ENCODE data around the gene STX16. TPM values are rescaled to one million over a fixed set of nuclear protein-coding genes. Genes with fewer than 3 reads are reported as not detected.

STX16 gene
- total and polyA plus RNA-seq, 8 donors = 50.4 to 105 (median 95.0) TPM

DNA sequence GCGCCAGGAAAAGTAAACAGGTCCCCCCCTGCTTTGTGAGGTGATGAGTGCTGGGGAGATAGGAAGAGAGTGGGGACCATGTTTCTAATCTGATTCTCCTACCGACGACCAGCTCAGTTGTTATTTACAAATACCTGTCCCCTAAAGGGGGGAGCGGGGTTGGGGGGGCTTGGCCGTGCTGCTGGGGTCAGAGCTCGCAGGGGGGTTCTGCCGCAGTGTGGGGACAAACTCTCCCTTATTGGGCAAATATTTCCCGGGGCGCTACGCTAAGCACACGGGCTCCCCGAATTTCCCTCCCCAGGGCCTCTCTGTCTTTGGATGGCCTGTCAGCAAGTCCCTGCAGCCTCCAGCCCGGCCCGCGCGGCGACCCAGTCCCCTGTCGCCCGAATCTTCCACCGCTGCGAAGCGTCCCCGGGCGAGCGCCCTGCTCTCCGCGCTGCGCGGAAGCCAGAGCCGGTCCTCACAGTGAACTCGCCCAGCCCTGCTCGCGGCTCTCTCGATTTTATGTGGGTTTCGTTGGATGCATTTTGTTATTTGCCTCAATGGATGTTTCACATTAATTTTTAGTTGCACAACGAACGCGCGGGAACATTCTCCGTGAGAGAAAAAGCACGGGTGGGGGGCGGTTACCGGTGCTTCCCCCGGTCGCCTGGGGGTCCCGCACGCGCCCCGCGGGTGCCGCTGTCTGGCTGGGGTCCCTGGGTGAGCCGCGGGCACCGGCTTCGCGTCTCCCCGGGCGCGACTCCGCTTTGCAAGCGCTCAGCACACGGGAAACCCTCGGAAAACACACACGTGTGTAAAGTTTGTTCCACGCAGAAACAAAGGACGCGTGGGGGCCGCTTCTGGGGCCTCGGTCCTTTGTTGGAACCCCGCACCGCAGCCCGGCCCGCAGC lies 1.5 kb upstream of the STX16 start:
- no peaks in the 10 kb centered on the region for H3K36me3 ChIP-seq
- DNase-seq = peak in 2 of 4 donors; percentile 22 to 88
- TF ChIP-seq, protein P1, sequence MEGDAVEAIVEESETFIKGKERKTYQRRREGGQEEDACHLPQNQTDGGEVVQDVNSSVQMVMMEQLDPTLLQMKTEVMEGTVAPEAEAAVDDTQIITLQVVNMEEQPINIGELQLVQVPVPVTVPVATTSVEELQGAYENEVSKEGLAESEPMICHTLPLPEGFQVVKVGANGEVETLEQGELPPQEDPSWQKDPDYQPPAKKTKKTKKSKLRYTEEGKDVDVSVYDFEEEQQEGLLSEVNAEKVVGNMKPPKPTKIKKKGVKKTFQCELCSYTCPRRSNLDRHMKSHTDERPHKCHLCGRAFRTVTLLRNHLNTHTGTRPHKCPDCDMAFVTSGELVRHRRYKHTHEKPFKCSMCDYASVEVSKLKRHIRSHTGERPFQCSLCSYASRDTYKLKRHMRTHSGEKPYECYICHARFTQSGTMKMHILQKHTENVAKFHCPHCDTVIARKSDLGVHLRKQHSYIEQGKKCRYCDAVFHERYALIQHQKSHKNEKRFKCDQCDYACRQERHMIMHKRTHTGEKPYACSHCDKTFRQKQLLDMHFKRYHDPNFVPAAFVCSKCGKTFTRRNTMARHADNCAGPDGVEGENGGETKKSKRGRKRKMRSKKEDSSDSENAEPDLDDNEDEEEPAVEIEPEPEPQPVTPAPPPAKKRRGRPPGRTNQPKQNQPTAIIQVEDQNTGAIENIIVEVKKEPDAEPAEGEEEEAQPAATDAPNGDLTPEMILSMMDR (IDR thresholded peaks at IDR 0.05) = no peak
- no peaks in the 10 kb centered on the region for H3K9me3 ChIP-seq
- intact Hi-C loops (cut with DNase I) = loop anchor here in 1 of 2 donors (10.0 kb wide), 1 partner anchor 415 kb away; no protein-coding TSS in a partner anchor
- H3K27me3 ChIP-seq = peaks cover 0 to 8% of the 10 kb centered on the region in 2 donors
- peaks cover 20 to 27% of the 10 kb centered on the region in 2 donors for H3K4me1 ChIP-seq
- peak overlapping the region; percentile 83 to 97 for H3K4me3 ChIP-seq
- peak overlapping the region; percentile 94 to 95 for H3K27ac ChIP-seq
- no peak for ATAC-seq

DNA sequence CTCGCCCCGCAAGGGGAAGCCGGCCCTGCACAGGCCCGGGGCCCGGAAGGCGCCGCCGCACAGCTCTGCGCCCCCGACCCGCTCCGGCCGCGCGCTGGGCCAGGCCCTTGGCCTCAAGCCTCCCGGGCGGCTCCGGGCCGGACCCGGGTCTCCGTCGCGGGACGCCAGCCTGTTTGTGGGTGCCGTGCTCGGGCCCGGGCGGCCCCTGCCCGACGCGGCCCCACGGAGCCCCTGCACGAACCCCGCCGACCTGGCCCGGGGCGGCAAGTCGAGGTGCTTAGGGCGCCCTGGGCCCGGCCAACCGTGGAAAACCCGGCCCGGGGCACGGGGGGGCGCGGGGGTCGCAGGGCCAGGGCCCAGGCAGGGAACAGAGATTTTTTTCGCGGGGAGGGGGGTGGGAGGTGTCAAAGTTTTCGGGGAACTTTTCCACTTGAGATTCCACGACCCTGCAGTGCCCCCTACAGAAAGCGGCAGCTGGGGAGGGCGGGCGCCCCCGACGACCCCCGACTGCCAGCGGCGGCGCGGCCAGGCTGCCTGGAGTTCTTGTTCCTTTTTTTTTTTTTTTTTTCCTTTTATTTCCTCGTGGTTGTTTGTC lies 805 bp upstream of the STX16 start:
- peaks cover 0 to 8% of the 10 kb centered on the region in 2 donors for H3K27me3 ChIP-seq
- peak; percentile 15 for ATAC-seq

DNA sequence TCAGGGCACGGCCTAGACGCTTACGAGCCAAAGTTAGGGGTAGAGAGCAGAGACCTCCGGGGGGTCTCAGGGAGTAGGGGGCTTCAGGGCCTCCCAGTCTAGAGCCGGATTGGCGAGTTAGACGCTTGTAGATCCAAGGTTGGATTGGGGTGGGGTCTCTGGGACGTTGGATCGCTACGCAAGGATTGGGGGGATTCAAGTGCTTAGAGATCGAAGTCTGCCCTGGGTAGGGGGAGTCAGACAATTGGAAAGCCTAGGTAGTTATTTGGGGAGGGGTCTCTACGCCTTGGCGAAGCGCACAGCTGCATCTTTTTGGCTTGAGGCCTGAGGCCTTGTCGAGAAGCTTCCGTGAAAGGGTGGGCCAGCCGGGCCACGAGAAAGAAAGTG lies 469 bp downstream of the STX16 start:
- TF ChIP-seq, protein P1 (IDR thresholded peaks at IDR 0.05) = no peak
- ATAC-seq (no peak), DNase-seq (peak in 2 of 4 donors; percentile 87 to 93)
- H3K4me3 ChIP-seq = peak overlapping the region; percentile 83 to 97
- H3K36me3 ChIP-seq = no peaks in the 10 kb centered on the region
- H3K9me3 ChIP-seq = no peaks in the 10 kb centered on the region
- H3K27ac ChIP-seq = peak overlapping the region; percentile 94 to 95
- intact Hi-C loops (cut with DNase I) = no loop called here
- peaks cover 23 to 47% of the 10 kb centered on the region in 2 donors for H3K4me1 ChIP-seq
- H3K27me3 ChIP-seq = peaks cover 0 to 8% of the 10 kb centered on the region in 2 donors

More for the DNA sequence above, 805 bp upstream of the STX16 start:
- Histone ChIP-seq H3K4me3 (peak overlapping the region; percentile 83 to 97), H3K27ac (peak overlapping the region; percentile 94 to 95), H3K36me3 (no peaks in the 10 kb centered on the region), H3K4me1 (peaks cover 23 to 34% of the 10 kb centered on the region in 2 donors), H3K9me3 (no peaks in the 10 kb centered on the region)
- intact Hi-C loops (cut with DNase I) = no loop called here
- peak in 3 of 4 donors; percentile 16 to 88 (median 44) for DNase-seq
- TF ChIP-seq, protein P1 (IDR thresholded peaks at IDR 0.05) = no peak

DNA sequence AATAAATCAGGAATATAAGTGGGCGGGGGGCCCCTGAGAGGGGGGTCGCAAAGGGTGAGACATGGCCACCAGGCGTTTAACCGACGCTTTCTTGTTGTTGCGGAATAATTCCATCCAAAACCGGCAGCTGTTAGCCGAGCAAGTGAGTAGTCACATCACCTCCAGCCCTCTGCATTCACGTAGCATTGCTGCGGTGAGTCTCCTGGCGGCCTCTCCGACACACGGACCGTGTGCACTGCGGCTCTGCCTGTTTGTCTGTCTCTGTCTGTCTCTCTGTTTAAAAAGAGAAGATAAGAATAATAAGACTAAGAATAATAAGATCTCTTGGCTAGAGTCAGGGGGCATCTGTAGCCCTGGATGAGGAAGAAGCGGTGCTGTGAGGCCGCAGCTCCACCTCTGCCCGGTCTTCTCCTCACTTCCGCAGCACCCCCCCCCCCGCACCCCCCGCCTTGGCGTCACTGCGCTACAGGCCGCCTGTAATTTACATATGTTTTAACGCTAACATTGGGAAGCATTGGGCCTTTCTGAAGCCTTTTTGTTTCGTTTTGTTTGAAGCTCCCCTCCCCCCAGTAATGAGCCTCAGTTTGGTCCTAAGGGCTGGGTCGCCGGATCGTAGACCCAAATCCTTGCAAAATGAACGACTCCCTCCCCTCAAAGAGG lies 993 bp downstream of the STX16 start:
- Histone ChIP-seq H3K27ac (peak overlapping the region; percentile 94 to 95), H3K27me3 (peaks cover 0 to 8% of the 10 kb centered on the region in 2 donors), H3K36me3 (no peaks in the 10 kb centered on the region), H3K4me3 (peak overlapping the region; percentile 83 to 97), H3K4me1 (peaks cover 23 to 52% of the 10 kb centered on the region in 2 donors), H3K9me3 (no peaks in the 10 kb centered on the region)
- TF ChIP-seq, protein P1 (IDR thresholded peaks at IDR 0.05) = peak in 1 of 2 donors; percentile 16
- peak; percentile 42 to 85 (median 77) for DNase-seq
- intact Hi-C loops (cut with DNase I) = no loop called here
- peak; percentile 57 for ATAC-seq
